Stimulated activated CD4-positive, alpha-beta T cell treated with anti-CD3 and anti-CD28 coated beads, TNF-alpha, amount 100 ng/mL, for 48 hours (primary cell): ENCODE results near the gene AGPAT2.
A peak's percentile ranks its signal among the peaks of the same experiment; 100 is the strongest.
"Not testable (repeated sequence)": the region's sequence is repeated elsewhere in the genome, so short reads cannot be mapped to it uniquely, and the experiment has no call there.

Experiments used
- DNase-seq, 3 donors: peaks; one replicate each; pipeline ENCODE4 v3.0.0-alpha.2; 2020; ENCODE audit warnings: low read depth in 3 of 3

AGPAT2 gene

DNA sequence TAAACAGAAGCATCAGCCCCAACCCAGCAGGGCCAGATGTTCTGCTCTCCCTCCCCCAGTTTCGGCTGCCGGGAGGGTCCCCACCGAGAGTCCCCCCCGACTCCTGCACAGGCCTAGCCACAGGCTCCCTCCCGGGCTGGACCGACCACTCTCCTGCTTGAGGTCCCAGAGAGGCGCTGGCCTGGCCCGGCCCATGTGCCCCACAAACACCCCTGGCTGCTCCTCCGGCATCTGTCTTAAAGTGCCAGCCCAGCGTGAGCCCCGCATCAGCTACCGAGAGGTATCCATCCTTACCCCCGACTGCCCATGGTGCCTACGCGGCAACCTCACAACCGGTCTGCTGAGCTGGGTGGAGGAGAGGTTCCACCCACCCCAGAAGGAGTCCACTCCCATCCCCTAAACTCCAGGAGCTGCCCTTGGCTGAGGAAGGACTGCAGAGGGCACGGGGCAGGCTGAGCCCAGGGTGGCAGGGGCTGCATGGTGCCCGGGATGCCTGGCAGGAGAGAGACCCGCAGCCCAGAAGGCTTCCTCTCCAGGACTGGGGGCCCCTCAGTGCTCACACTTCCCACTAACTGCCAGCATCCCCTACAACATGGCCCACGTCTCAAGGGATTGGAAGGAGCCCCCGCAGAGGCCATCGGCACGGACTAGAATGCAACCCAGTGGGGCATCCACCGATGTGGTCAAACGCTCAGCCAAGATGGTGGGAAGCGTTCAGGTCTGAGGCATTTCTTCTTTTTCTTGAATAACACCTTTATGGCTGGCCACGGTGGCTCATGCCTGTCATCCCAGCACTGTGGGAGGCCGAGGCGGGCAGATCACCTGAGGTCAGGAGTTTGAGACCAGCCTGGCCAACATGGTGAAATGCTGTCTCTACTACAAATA is 40.2 kb downstream of the AGPAT2 start:
- DNase-seq, result no peak

DNA sequence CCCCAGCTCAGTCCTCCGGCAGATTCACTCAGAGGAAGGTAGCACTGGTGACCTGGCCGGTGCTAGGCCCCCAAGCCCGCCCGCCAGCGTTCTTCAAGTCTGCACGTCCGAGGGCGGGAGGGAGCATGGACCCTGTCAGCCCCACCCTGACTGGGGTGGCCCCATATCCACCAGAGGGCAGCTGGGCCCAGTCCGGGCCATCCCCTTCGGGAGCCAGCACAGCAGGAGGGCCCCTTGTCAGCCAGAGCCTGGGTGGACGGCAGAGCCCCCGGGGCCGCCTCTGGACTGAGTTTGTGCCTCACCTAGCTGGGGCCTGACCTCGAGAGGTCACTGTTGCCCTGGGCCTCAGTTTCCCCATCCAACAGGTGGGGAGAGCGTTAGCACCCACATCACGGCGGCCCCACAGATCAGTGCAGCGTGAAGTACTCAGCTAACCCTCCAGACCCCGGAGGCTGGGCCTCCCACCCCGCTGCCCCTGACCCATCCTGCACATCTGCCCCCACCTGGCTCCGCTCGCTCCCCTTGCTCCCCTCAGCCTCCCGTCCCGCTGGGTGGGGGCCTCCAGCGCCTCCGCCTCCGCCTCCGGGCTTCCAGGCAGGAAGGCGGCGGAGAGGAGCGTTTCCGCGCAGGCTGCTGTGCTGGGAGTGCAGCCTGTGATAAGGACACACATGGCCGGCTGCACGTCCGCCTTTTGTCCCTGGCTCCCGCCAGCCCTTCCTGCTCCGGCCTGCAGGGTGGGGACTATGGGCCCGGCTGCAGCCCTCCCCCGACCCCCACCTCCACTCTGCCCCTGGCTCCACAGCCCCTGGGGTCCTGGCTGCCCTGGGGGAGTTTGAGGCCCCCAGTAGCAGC is 41.1 kb downstream of the AGPAT2 start:
- no peak for DNase-seq

DNA sequence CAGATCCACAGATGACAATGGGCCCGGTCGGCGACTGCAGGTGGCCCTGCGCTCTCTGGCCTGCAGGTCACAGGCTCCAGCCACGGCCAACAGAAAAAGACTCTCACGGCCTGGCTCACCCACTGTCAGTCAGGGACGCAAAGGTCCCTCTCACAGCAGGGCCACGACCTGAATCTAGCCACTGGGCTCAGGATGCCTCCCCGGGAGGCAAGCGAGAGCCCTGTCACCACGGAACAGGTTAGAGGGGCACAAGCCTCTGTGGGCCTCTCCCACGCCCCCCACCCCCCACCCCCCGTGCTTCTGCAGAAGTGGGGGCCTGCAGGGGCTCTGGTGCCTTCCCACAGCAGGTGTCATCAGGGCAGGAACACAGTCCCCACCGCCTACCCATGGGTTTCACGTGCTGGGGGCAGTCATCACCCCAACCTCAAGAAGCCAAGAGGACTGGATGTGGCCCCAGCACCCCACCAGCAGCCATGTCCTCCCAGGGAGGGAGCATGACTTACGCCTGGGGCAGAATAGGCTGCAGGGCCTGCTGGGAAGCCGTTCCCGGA is 41.8 kb downstream of the AGPAT2 start:
- DNase-seq, result no peak

DNA sequence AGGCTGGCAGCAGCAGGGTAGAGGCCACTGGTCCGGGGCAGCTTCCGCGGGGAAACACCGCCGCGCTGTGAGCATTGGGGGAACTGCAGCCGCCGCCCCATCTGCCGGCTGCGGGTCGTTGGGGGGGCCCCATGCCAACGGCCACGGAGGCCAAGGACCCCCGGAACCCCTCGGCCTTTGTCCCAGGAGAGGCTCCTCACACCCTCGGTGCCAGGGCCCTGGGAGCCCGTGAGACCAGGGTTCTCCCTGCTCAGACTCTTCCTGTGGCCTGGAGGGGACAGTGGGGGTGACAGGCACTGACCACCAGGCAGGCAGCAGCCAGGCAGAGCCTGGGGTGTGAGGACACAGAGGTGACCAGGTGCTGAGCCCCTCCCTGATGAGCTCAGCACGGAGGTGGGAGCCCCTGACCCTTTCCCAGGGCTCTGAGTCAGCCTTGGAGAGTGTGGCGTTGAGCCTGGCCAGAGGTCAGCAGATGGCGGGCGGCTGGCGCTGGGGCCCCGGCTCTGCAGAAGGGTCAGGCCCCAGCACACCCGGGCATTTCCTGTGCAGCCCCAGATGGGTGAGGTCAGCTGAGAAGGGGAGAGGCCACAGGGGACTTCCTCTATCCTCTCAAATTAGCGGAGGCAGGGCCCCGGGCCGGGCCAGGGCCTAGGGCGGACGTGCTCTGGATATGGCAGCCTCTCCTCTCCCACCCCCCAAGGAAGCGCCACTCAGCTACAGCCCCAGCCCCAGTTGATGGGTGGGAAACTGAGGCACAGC is 42.5 kb downstream of the AGPAT2 start:
- peak; percentile 53 to 71 (median 67) for DNase-seq

DNA sequence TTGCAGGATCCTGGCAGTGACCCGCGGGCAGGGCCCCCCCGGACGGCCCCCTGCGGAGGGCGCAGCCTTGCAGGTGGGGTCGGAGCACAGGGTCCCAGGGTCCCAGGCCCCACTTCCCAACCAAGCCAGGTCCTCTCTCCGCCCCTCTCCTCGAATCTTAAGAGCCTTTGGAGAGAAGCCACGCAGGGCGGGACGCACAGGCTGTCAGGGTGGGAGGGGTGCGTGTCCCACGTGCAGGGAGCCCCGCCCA is 43.0 kb downstream of the AGPAT2 start:
- DNase-seq, result no peak

DNA sequence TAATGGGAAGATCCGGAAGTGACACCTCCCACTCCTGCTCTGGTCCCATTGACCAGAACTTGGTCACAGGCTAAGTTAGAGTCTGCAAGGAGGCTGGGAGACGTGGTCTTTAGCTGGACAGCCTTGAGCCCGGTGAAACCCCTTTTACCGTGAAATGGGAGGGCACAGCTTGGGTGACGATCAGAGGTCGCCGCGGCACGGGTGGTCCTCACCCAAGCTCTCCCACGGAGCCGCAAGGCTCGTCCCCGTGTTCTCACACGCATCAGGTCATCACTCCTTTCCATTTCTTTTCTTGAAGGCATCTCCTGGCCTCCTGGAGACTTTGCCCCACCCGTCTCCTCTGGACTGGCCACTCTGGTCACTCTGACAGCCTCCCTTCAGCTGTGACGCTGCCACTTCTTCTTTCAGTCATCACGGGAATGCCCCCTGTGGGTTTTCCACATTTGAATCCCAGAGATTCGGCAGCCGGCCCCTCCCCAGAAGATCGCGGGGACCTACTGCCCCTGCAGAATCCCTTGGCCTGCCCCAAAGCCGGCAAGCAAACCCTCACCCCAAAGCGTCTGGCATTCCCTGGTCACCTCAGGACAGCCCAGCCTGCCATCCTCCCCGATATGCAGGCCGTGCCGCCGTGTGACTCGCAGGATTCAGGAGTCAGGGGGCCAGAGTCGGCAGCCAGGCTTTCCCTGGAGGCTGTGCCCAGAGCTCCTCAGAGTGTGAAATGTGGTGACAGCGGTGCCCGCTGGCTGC is 43.5 kb downstream of the AGPAT2 start:
- no peak for DNase-seq

DNA sequence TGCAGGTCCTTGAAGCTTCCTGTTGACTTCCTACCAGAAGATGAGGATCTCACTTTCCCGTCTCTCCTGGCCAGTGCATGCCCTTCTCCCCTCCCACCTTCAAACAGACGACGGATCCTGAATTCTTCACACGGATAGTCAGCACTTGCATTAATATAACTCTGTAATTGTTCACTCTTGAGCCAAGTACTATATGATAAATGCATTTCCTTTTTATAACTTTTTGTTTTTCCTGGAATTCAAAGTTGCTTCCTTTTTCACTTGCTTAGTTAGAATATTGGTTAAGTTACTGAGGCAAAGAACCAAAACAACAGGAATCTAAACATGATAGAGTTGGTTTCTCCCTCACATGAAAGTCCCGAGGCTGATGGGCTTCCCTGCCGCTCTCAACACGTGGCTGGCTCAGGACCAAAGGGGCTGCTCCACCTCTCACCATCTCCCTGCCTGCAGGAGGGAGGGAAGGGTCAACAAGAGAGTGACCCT is 44.8 kb downstream of the AGPAT2 start:
- DNase-seq, result no peak

DNA sequence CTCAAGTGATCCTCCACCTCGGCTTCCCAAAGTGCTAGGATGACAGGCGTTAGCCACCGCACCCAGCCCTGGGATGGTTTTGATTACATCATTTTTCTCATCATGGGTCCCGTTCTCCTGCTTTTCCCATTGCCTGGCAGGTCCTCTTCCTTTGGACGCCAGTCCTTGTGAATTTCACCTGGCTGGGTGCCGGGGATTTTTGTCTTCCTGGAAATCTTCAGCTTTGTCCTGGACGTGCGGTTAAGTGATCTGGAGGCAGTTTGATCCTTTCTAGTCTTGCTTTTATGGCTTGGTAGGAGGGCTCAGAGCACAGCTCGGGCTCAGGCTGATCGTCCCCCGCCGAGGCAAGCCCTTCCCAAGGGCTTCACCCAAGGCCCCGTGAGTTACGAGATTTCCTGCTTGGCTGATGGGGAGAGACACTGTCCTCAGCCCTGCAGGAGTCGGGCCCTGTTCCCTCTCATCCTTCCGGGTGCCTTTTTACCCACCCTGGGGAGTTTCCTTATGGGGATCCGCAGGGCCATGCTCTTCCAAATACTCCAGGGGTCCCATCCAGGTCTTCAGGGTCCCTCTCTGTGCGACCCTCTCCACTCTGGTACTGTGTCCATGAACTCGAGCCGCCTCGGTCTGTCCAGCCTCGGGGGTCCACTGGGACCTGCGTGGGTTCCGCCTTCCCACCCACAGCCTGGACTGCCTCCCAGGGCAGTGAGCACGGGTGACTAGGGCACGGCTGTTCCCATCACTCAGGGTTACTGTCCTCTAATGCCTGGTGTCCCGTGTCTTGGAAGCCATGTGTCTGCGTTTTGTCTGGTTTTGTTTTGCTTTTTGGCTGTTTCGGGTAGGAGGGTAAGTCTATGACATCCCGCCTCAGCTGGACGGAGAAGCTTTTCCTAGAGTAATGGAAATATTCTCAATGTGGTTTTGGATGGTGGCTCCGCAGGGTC is 46.8 kb downstream of the AGPAT2 start:
- no peak for DNase-seq

DNA sequence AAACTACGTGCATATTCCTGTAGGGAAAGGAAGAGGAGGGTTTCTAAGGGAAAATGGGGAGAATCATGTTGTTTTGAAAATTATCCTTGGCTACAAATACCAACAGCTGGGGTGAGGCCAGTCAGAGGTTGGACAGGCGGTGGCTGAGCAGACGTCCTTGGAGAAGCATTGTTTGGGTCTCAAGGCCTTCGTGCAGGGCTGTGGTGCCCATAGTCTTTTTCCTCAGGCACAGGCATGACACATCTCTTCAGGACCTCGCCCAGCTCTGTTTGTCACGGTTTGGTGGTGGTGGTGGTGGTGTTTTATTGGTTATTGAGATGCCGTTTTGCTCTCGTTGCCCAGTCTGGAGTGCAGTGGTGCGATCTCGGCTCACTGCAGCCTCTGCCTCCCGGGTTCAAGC is 52.4 kb downstream of the AGPAT2 start:
- no peak for DNase-seq

DNA sequence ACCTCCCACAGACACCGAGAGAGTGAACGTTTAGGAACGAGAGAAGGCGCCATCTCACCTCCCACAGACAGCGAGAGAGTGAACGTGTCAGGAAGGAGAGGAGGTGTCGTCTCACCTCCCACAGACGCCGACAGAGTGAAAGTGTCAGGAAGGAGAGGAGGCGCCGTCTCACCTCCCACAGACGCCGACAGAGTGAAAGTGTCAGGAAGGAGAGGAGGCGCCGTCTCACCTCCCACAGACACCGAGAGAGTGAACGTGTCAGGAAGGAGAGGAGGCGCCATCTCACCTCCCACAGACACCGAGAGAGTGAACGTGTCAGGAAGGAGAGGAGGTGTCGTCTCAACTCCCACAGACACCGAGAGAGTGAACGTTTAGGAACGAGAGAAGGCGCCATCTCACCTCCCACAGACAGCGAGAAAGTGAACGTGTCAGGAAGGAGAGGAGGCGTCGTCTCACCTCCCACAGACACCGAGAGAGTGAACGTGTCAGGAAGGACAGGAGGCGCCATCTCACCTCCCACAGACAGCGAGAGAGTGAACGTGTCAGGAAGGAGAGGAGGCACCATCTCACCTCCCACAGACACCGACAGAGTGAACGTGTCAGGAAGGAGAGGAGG is 54.7 kb downstream of the AGPAT2 start:
- DNase-seq, result not testable (repeated sequence)

DNA sequence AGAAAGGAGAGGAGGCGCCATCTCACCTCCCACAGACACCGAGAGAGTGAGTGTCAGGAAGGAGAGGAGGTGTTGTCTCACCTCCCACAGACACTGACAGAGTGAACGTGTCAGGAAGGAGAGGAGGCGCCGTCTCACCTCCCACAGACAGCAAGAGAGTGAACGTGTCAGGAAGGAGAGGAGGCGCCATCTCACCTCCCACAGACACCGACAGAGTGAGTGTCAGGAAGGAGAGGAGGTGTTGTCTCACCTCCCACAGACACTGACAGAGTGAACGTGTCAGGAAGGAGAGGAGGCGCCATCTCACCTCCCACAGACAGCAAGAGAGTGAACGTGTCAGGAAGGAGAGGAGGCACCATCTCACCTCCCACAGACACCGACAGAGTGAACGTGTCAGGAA is 55.2 kb downstream of the AGPAT2 start:
- DNase-seq, result not testable (repeated sequence)

DNA sequence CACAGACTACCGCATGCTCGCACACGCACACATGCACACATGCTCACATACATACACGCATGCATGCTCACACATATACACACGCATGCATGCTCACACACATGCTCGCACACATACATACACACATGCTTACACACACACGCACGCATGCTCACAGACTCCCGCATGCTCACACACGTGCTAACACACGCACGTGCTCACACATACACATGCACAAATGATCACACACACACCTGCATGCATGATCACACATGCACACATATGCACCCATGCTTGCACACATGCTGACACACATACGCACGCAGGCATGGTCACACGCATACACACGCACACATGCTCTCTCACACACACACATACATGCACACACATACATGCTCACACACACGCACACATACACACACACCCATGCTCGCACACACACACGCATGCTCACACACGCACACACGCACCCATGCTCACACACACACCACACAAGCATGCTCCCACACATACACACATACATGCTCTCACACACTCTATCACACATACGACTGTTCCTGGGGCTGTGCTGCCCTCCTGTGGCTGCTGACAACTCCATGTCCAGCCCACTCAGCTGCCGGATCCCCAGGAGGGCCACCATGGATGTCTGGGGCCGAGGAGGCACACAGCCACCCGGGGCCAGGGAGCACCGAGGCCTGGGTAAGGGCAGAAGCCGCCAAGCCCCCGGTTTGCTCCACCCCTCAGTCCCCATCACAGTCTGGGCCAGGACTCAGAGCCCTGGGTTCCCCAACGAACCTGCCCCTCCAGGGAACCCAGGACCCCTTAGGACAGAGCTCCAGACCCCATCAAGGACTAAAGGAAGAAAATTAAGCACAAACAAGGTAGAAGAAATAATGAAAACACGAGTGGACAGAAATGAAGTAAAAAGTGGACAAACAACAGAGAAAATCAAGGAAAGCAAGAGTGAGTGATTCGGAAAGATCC is 55.9 kb downstream of the AGPAT2 start:
- DNase-seq, result peak; percentile 49 to 64 (median 64)

DNA sequence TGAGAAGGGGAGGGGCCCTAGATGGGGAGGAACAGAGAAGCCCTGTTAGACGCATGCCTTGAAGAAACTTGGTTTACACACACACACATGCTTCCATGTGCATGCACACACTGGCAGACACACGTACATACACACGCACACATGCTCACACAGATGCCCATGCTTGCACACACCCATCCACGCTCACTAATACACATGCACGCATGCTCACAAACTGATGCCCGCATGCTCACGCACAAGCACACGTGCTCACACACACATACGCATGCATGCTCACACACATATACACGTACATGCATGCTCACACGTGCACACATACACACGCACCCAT is 56.6 kb downstream of the AGPAT2 start:
- DNase-seq, result no peak

DNA sequence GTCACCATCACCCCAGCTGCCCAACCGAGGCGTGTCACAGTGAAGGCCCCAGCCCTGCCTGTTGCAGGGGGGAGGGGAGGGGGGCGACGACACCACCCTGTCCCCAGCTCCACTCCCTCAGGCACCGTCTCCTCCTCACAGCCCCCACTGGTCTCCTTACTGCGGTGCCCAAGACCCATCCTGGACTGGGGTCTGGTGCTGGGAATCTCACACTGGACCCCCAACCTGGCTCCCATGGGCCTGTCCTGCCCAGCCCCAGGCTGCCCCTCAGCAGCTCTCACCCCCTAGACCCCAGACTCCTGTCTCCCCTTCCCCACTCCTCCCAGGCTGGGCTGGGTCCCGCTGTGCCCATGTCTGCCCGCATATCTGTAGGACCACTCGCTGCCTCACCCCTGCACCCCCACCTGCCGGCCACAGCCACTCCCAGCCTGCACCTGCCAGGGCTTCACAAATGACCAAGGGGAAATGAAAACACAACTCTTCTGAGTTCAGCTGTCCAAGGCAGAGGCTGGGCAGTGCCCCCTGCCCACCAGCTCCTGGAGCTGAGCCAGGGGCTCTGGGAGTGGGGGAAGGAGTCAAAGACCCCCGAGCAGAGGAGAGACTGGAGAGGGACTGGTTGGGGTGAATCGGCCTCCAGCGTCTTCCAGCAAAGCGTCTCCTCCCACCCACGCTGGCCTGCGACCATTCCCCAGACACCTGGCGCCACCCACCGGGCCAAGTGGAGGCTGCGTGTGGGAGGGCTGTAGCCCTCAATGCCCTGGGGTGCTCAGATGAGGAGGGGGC is 57.2 kb downstream of the AGPAT2 start:
- peak; percentile 39 to 65 (median 39) for DNase-seq

DNA sequence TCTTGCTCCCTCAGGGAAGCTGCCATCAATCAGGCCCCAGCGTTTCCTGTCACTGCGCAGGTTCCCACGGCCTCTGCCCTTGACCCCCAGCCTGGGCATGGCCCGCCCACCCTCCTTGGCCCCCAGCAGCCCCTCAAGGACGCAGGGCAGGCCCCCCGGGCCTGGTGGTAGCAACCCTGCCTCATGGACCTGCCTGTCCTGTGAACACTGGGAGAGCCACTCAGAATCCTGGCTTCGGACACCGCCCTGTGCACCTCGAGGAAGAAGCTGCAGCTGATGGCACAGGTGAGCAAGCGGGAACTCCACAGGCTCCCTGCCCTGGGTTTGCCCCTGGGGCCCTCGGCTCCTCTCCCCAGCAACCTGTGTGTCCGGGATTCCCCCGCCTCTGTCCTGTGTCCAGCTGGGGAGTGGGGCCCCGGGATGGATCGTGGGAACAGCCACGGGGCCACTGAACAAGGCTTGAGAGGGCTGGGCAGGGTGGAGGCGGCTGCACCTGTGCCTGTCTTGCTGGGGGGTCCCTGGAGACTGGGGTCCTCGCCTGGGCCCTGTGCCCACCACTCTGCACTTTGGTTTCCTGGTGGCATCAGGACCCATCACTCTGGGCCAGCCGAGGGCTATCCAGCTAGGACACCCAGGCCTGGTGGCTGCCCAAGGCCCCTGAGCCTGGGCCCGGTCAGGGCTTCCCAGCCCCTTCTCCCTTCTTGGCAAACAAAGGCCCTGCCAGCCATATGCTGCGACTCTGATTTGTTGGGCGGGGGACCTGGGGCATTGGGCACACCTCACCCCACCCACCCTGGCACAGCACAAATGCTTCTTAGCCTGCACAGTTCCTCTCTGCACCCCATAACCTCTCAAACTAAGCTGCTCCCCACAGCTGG is 58.0 kb downstream of the AGPAT2 start:
- no peak for DNase-seq

DNA sequence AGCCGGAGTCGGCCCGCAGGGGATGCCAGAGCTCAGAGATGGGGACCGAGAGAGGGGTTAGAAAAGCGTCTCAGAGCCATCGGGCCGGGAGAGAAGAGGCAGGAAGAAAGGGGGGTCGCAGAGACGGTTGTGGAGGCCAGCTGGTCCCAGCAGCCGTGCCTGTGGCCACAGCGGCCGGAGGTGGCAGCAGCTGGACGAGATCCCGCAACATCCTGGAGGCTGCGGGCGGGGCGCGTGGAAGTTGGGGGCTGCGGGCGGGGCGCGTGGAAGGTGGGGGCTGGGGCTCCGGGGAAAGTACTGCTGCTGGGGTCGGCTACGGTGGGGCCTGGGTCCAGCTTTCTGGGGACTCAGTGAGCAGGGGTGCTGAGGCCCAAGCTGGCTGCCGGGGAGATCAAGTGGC is 59.0 kb downstream of the AGPAT2 start:
- no peak for DNase-seq

DNA sequence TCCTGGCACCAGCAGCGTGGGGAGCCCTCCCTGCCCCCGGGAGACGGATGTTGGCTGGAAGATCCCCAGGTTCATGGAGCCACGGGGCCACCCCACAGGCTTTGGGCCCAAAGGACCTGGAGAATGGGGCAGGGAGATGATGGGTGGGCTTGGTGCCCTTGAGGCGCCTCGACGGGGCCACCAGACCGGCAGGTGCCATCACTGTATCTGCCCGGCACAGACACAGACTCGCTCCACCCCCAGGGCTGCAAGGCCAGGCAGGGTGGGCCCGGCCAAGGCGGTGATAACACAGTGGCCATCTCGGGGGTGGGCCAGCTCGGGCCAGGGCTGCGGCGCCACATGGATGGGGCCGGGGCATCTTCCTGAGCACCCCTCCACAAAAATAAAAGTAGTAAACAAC is 59.6 kb downstream of the AGPAT2 start:
- DNase-seq, result no peak
